ENCODE data around the gene ATM.

GRCh38 chr11:108237058-108237481, 14.2 kb downstream of the ATM start:
- TF ChIP-seq CTCF (IDR thresholded peaks at IDR 0.05): no peak
- no peak for TF ChIP-seq ZFX (IDR thresholded peaks at IDR 0.05; ENCODE audit: borderline replicate concordance)

Measured in 22Rv1 (cell line).